ENCODE measurements around the gene CEP41. TPM values are rescaled to one million over a fixed set of nuclear protein-coding genes. Genes with fewer than 3 reads are reported as not detected.

CEP41 gene
- total RNA-seq, 1 donor from 2014 or later, result 10.0 TPM

DNA sequence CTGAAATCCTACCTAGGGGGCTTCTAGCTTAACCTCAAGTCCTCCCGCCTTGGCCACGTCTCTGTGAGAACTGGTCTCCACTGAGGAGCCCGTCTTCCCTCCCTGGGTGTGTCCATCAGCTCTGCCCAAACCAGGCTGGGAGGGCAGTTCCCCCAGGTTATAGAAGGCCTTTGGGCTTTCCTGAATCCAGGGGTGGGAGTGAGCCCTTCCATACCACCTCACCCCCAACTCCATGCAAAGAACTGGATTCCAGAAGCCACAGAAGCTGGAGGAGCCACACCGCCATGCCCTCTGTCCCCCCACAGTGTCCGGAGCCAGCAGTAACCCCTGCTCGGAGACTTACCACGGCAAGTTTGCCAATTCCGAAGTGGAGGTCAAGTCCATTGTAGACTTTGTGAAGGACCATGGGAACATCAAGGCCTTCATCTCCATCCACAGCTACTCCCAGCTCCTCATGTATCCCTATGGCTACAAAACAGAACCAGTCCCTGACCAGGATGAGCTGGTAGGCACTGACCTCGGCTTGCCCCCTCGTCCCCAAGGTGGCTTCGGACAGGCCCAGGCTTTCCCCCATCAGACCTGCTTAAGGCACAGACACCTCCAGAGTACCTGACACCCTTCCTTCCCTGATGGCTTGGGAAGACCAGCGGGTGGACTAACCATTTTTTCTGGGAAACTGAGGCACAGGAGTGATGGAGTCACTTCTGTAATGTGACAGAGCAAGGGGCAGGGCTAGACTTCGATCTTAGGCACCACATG is 55.8 kb downstream of the CEP41 start:
- peaks cover 3% of the 10 kb centered on the region for H3K4me1 ChIP-seq
- H3K4me3 ChIP-seq, result no peak overlapping the region
- H3K27ac ChIP-seq, result no peak overlapping the region
- no peak for DNase-seq
- H3K36me3 ChIP-seq, result no peaks in the 10 kb centered on the region
- no peaks in the 10 kb centered on the region for H3K9me3 ChIP-seq
- ATAC-seq, result no peak
- no peaks in the 10 kb centered on the region for H3K27me3 ChIP-seq (ENCODE audit: low read depth)
- TF ChIP-seq CTCF (IDR thresholded peaks at IDR 0.05), result no peak
- intact Hi-C loops (cut with DNase I), result no loop called here

DNA sequence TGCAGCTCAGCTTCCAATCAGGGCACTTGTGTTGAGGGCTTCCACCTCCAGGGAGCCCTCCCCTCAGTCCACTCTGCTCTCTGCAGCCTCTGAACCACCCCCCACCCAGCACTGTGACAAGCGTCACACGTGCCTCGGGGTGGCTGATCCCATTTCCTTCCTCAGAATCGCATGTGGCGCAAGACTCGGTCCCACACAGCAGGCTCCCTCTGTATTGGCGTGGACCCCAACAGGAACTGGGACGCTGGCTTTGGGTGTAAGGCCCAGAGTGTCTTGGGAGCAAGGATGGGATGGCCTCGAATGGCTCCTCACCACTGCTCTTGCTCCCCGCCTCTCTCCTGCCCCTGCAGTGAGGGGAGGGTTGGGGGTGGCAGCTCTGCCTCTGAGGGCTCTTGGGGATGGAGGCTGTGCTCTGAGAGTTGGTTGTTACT is 56.4 kb downstream of the CEP41 start:
- H3K4me3 ChIP-seq, result no peak overlapping the region

GRCh38 chr7:130383187-130383980 is 57.4 kb downstream of the CEP41 start:
- DNase-seq (no peak), ATAC-seq (no peak)
- Histone ChIP-seq H3K36me3 (no peaks in the 10 kb centered on the region), H3K9me3 (no peaks in the 10 kb centered on the region), H3K27ac (no peak overlapping the region), H3K4me1 (peaks cover 7% of the 10 kb centered on the region), H3K4me3 (no peak overlapping the region), H3K27me3 (ENCODE audit: low read depth) (no peaks in the 10 kb centered on the region)
- intact Hi-C loops (cut with DNase I), result no loop called here
- no peak for TF ChIP-seq CTCF (IDR thresholded peaks at IDR 0.05)

More for the DNA sequence above, 56.4 kb downstream of the CEP41 start:
- H3K36me3 ChIP-seq, result no peaks in the 10 kb centered on the region
- intact Hi-C loops (cut with DNase I), result no loop called here
- no peaks in the 10 kb centered on the region for H3K27me3 ChIP-seq (ENCODE audit: low read depth)
- H3K4me1 ChIP-seq, result peaks cover 7% of the 10 kb centered on the region
- H3K9me3 ChIP-seq, result no peaks in the 10 kb centered on the region
- DNase-seq (no peak), ATAC-seq (no peak)
- H3K27ac ChIP-seq, result no peak overlapping the region
- TF ChIP-seq CTCF (IDR thresholded peaks at IDR 0.05), result no peak

GRCh38 chr7:130381468-130382312 is 59.1 kb downstream of the CEP41 start:
- peaks cover 1% of the 10 kb centered on the region for H3K9me3 ChIP-seq
- intact Hi-C loops (cut with DNase I), result no loop called here
- peaks cover 7% of the 10 kb centered on the region for H3K4me1 ChIP-seq
- H3K27ac ChIP-seq, result no peak overlapping the region
- H3K36me3 ChIP-seq, result no peaks in the 10 kb centered on the region
- H3K27me3 ChIP-seq (ENCODE audit: low read depth), result no peaks in the 10 kb centered on the region
- no peak for ATAC-seq
- DNase-seq, result no peak
- H3K4me3 ChIP-seq, result no peak overlapping the region
- no peak for TF ChIP-seq CTCF (IDR thresholded peaks at IDR 0.05)

- ATAC-seq (no peak), DNase-seq (no peak)
- Histone ChIP-seq H3K9me3 (peaks cover 9% of the 10 kb centered on the region), H3K36me3 (no peaks in the 10 kb centered on the region), H3K4me1 (peaks cover 7% of the 10 kb centered on the region), H3K27me3 (ENCODE audit: low read depth) (no peaks in the 10 kb centered on the region), H3K27ac (no peak overlapping the region), H3K4me3 (no peak overlapping the region)
- intact Hi-C loops (cut with DNase I), result no loop called here
- no peak for TF ChIP-seq CTCF (IDR thresholded peaks at IDR 0.05)
These were observed 59.9 kb downstream of the CEP41 start for GRCh38 chr7:130380861-130381455.

Data from lower lobe of right lung (tissue), 2 donors.